ENCODE data around the gene EGFL8.

Gene EGFL8

DNA sequence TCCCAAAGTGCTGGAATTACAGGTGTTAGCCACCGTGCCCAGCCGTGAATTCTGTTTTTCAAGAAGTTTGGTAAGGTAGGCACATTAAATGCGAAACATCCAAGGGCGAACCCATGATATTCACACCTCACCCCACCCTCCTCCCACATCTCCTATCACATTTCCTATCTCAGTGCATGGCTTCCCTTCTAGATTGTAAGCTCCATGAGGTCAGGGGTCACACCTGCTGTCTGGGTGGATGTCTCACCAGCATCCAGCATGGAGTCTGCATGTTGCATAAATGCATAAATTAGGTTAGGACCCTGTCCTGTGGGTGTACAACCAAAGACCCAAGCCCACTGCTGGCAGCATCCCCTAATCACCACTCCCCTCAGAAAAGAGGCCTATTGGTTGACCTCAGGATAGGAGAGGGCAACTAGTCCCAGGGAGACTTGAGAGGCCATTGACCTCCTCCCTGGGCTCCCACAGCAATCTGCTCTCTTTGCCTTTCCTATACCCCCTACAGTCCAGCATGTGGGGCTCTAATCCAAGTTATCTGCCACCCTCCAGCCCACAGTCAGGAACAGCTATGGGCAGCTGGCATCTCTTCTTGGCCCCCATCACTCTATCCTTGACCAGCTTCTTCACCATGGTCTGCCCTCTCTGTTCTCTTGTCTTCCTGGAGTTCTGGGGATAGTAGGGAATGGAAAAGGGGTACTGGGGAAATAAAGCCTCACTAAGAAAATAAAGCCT is 16.8 kb upstream of the EGFL8 start:
- peak; percentile 14 for DNase-seq

GRCh38 chr6:32148289-32149091 is 15.9 kb upstream of the EGFL8 start:
- peak; percentile 80 for DNase-seq

DNA sequence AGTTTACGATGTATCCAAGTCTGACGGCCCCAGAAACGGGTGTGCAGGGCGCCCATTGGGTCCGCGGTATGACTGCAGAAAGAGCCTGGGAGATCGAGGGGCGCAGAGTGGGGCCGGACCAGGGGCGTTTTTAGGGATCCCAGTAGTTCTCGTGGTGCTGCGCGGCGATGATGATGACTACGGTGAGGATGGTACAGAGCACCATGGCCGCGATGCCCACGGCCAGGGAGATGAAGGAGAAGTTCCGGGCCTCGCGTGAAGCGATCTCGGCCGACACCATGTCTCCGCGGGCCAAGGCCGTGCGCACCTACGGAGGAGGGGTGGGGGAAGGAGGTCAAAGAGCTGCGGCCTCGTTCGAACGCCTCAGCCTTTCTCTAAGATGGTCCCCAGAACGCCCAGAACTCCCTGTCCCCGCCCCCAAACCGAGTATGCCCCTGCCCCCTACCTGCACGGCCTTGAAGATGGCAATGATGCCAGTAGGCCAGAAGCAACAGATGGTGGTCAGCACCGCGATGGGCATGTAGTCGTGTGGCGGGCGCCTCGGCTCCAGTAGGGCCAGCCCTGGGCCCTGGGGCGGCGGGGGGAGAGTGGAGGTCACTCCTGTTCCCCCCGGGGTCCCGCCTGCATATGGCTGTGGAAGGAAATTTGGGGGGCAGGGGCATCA is 15.2 kb upstream of the EGFL8 start:
- DNase-seq = no peak

DNA sequence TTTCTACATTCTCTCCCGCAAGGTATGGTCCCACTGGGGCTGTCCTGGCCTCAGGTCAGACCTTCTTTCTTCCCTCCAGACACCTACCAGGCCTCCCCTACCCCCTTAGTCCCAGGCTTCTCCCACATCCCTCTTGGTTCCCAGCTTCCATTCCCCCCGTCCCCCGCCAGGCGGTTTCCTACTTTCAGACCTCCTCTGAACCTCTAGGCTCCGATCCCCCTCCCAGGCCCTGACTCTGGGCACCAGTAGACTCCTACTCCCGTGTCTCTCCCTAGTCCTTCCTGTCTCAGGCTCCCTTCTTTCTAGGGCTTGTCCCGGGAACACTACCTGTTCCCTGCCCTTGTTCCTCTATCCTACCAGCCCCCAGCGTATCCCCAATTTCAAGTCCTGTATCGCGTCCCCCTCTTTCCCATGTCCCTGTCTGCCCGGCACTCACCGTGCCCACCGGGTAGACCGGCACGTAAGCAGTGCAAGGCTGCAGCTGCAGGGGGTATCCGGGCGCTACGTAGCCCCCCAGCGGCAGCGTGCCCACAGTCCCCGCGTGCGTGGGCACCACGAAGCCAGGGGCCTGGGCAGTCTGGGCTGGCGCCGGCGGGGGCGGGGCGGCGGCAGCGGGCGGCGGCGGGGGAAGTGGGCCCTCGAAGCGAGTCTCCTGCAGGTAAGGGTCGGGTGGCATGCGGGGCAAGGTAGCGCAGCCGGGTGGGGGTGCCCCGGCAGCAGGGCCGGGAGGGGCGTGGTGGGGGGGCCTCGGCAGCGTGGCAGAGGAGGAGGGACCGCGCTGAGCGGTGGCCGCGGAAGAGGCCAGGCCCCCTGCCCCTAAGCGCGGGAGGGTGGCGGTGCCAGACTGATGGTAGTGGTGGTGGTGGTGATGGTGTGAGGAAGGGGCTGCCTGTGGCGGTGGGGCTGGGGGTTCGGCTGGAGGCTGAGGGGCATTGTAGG is 14.2 kb upstream of the EGFL8 start:
- DNase-seq = no peak

DNA sequence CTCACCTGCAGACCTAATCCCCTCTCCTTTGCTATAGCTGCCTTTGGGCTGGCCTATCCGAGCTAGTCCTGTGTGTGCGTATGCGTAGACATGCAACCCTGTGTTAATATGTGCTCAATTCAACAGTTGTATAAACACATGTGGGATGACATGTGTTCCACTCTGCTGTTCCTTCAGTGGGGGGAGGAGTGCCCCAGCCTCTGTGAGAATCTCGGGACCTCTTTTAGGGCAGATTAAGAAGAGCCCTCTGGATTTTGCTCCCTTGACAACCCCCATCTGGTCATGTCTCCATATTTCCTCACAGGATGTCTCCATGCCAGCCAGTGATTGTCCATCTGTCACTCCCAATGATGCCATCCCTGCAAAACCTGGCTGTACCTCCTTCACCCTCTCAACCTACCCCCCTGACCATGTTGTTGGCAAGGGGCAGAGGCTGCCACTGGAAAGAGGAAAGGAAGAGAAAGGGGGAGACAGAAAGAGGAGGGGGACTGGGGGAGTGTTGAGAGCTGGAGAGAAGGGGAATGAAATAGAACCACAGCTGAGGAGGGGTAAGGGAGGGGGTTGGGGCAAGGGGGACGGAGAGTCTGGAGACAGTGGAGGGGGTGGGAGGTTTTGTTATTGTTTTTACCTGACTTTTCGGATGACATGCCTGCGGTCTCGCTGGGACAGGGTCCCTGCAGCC is 13.1 kb upstream of the EGFL8 start:
- no peak for DNase-seq

- DNase-seq = no peak
Observed at GRCh38 chr6:32151863-32152768, 12.3 kb upstream of the EGFL8 start, which contains the start of gene PRRT1. Gene PRRT1 (minus strand): TSS chr6:32151939. CDS start chr6:32151827, 112 bp downstream.

- no peak for DNase-seq
Observed at GRCh38 chr6:32152769-32153563, 11.4 kb upstream of the EGFL8 start.

GRCh38 chr6:32153564-32154513 is 10.6 kb upstream of the EGFL8 start, which contains the start of gene PPT2:
Gene PPT2 (plus strand): TSS chr6:32154141. CDS start chr6:32154595, 454 bp downstream.
- peak; percentile 84 for DNase-seq

DNA sequence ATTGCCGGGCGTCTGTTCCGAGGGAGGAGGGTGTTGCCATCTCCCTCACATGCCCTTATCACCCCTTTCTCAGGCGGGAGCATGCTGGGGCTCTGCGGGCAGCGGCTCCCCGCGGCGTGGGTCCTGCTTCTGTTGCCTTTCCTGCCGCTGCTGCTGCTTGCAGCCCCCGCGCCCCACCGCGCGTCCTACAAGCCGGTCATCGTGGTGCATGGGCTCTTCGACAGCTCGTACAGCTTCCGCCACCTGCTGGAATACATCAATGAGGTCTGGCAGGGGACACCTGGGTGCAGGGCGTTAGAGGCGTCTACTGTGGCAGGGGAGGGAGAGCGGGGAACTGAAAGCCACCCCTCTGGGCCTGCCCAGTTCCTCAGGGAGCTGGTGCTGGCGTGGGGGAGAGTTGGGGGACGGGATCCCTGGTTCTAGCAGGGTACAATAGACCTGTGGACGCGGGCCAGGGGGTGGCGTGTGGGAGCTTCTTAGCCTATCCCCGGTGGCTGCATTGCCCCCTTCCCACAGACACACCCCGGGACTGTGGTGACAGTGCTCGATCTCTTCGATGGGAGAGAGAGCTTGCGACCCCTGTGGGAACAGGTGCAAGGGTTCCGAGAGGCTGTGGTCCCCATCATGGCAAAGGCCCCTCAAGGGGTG is 9.8 kb upstream of the EGFL8 start:
- DNase-seq = peak; percentile 79

- no peak for DNase-seq
Observed at GRCh38 chr6:32156891-32157290, 7.5 kb upstream of the EGFL8 start.

- no peak for DNase-seq
Observed at GRCh38 chr6:32158052-32158451, 6.3 kb upstream of the EGFL8 start.

- no peak for DNase-seq
Observed at GRCh38 chr6:32163559-32164258, 686 bp upstream of the EGFL8 start.

GRCh38 chr6:32166411-32167061 is 2.1 kb downstream of the EGFL8 start:
- no peak for DNase-seq

- no peak for DNase-seq
Observed at GRCh38 chr6:32167154-32167760, 2.9 kb downstream of the EGFL8 start.

DNA sequence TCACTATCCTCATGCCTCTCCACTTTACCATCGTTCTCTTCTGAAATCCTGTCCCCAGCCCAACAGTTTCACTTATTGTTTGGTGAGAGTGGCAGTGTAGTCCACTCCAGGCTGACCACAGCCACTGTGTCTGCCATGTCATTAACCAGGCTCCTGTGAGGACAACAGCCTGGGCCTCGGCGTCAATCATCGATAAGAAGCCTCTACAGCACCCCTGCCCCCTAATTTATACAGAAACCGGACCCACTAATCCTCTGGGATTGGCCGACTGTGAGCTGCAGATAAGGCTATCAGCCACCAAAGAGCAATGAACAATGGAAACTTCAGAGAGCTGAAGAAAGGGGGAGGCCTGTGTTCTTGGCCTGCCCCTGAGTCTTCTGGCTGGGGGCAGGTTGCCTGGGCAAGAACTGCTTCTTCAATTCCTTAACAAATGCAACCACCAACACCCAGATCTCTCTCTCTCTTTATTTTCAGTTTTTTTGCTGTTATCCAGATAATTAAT is 3.4 kb downstream of the EGFL8 start:
- DNase-seq = no peak

- DNase-seq = no peak
Observed at GRCh38 chr6:32168350-32168749, 4.0 kb downstream of the EGFL8 start.

All from CD4-positive, alpha-beta T cell treated with Interleukin-17A for 1 hour (primary cell).